ENCODE measurements around the gene YWHAG. TPM values are rescaled to one million over a fixed set of nuclear protein-coding genes. Genes with fewer than 3 reads are reported as not detected.
"Not testable (repeated sequence)": the region's sequence is repeated elsewhere in the genome, so short reads cannot be mapped to it uniquely, and the experiment has no call there.

The YWHAG gene
- total RNA-seq, 1 experiment from 2014 or later = 113 TPM

DNA sequence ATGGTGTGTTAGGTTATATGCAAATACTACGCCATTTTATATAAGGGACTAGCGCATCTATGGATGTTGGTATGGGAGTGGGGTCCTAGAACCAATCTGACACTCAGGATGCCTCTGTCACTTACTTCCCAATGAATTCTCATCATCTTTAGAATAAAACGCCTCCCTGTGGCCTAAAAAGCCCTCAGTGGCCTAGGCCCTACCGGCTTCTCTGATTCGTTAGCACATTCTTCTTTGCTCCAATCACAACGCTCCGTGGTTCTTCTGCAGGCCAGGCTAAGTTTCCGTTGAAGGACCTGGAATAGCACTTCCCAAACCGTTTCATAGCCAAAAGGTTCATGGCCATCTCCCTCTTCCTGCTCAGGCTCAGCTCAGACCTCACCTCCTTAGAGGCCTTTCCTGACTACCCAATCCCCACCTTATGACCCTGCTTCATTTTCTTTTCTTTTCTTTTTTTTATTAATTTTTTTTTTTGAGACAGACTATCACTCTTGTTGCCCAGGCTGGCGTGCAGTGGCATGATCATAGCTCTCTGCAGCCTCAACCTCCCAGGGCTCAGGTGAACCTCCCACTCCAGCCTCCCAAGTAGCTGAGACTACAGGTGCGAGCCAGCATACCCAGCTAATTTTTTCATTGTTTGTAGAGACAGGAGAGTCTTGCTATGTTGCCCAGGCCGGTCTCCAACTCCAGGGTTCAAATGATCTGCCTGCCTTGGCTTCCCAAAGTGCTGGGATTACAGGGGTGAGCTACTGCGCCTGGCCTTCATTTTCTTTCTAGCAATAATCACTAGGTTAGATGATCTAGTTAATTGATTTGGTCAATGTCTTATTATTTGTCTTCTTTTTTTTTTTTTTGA is 24.5 kb upstream of the YWHAG start:
- DNase-seq (ENCODE audit: low spot score) = no peak
- in situ Hi-C loops (cut with HindIII; ENCODE audit: low sequenced_read_pairs) = no loop called here

DNA sequence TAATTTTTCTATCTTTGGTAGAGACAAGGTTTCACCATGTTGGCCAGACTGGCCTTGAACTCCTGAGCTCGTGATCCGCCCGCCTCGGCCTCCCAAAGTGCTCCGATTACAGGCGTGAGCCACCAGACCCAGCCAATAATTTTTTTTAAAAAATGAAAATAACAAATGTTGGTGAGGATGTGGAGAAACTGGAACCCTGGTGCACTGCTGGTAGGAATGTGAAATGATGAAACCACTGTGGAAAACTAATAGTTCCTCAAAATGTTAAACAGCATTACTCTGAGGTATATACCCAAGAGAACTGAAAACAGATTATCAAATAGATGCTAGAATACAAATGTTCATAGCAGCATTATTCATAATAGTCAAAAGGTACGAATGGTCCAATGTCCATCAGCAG is 23.0 kb upstream of the YWHAG start:
- no peak for DNase-seq (ENCODE audit: low spot score)
- in situ Hi-C loops (cut with HindIII; ENCODE audit: low sequenced_read_pairs) = no loop called here

DNA sequence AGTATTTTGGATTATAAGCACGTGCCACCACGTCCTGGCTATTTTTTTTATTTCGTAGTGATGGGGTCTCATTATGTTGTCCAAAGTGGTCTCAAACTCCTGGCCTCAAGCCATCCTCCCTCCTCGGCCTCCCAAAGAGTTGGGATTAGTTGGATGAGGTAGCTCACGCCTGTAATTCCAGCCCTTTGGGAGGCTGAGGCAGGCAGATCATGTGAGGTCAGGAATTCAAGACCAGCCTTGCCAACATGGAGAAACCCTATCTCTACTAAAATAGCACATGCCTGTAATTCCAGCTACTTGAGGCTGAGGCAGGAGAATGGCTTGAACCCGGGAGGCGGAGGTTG is 21.8 kb upstream of the YWHAG start:
- no peak for DNase-seq (ENCODE audit: low spot score)
- in situ Hi-C loops (cut with HindIII; ENCODE audit: low sequenced_read_pairs) = no loop called here

DNA sequence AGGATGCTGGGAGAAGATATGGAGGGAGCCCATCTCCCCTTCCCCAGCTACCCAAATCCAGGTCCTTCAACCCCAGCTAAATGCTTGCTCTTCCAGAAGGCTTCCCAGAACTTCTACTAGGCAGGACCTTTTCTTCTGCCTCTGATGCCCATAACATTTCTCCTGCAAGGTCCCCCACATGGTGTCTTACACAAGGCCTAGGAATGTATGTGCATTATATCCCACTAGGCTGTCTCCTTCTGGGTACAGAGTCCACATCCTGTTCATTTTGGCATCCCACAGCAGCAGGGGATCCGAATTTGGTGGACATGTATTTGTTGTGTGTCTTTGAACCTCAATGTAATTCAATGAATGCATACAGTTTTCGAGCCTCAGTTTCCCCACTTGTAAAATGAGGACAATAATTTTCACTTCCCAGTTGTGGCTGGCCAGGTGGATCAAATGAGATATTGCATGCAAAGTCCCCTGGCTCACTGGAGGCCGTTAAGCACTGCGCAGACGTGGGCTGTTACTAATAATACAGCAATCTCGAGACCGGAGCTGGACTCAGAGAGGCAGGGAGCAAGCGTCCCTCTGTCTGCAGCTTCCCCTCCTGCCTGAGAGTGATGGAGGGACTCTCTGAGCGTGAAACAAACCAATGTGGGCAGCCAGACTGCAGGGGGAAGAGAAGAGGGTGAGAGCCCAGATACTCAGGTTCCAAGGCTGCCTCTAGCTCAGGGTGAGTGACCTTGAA is 18.6 kb upstream of the YWHAG start:
- in situ Hi-C loops (cut with HindIII; ENCODE audit: low sequenced_read_pairs) = no loop called here
- no peak for DNase-seq (ENCODE audit: low spot score)

DNA sequence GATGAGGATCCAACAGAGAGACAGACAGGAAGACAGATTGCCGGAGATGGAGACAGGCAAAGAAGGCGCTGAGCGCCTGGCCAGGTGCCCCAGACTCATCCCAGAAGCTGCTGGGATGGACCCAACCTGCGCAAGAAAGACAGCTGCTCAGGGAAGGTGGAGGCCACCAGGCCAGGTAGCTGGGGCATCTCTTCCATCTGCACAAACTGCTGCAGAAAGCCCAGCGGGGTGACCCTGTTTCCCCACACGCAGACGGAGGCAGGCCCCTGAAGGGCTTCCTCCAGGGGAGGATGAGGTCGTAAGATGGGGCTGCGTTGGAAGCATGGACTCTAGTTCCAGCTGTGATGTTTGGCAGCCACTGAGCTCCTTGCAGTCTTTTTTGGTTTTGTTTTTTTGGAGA is 16.5 kb upstream of the YWHAG start:
- DNase-seq (ENCODE audit: low spot score) = no peak
- in situ Hi-C loops (cut with HindIII; ENCODE audit: low sequenced_read_pairs) = no loop called here

DNA sequence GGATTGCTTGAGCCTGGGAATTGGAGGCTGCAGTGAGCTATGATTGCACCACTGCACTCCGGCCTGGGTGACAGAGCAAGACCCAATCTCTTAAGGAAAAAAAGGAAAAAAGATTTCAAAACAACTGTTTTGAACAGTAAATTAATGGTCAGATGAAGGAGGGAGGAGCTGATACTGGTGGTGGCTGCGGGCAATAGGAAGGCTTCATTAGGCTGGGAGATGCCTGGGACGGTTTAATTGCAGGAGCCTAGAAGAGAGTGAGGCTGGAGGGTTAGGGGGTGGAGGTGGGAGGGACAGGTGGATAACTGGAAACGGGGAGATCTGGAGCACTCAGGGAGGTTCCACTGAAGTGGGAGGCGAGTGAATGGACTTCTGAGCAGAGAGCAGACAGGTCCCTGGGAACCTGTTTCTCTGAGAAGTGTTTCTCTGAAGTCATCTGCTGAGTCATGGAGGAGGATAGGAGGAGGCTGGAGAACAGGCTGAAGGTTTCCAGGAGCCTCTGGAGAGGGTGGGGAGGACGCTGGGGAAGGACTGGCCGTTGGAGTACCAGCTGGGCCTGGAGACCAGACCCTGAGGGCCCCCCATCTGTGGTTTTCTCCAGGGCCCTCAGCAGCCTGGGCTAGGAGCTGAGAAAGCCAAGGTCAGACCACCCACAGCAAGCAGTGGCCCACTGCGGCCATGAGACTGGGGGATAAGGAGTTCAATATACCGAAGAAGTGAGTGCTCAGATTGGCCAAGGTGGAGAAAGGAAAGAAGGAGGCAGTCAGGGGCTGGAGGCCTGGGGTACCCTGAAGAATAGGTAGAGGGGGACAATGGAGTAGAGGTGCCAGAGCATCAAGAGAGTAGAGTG is 14.4 kb upstream of the YWHAG start:
- in situ Hi-C loops (cut with HindIII; ENCODE audit: low sequenced_read_pairs) = no loop called here
- no peak for DNase-seq (ENCODE audit: low spot score)

DNA sequence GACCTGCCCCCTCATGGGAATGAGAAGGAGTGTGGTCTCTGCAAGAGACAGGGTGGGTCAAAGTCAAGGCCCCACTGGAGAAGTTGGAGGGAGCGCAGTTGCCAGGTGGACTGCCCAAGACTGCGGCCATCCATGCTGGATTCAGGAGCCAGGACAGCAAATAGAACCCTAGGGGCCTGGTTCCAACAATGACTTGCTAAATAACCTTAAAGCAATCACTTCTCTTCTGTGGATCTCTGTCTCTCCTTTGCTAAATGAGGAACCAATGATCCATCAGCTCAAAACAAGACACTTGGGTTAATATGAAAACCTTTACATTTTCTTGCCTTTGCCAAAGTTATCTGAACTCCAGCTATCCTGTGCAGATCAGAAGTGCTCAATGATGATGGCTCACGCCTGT is 12.6 kb upstream of the YWHAG start:
- in situ Hi-C loops (cut with HindIII; ENCODE audit: low sequenced_read_pairs) = no loop called here
- no peak for DNase-seq (ENCODE audit: low spot score)

DNA sequence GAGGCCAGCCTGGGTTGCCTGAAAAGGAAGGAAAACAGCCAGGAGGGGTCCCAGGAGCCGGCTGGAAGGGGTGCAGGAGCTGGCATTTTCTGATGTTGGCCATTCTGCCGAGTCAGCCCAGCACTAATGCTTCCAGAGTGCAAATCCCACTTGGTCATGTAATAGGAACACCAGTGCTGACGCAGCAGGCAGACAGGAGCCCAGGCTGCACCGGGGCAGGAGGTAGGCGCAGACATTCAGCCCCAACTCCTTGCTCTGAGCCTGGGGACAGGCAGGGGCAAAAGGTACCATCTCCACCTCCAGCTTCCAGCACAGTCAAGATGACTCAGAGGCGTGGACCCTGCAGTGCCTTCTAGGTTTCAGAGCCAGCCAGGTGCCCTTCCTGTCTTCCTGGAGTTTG is 10.2 kb upstream of the YWHAG start:
- no peak for DNase-seq (ENCODE audit: low spot score)
- in situ Hi-C loops (cut with HindIII; ENCODE audit: low sequenced_read_pairs) = no loop called here

DNA sequence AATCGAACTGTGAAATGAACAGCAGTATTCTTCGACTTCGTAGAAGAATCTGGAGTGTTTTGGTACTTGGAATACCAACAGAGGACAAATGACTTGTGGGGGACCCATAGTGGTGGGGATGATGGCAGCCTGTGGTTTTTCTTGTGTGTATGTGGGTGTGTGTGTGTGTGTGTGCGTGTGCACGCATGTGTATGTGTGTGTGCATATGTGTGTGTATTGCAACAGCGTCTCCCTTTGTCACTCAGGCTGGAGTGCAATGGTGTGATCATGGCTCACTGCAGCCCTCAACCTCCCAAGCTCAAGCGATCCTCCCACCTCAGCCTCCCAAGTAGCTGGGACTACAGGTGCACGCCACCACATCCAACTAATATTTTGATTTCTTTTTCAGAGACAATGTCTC is 9.4 kb upstream of the YWHAG start:
- in situ Hi-C loops (cut with HindIII; ENCODE audit: low sequenced_read_pairs) = no loop called here
- DNase-seq (ENCODE audit: low spot score) = no peak

DNA sequence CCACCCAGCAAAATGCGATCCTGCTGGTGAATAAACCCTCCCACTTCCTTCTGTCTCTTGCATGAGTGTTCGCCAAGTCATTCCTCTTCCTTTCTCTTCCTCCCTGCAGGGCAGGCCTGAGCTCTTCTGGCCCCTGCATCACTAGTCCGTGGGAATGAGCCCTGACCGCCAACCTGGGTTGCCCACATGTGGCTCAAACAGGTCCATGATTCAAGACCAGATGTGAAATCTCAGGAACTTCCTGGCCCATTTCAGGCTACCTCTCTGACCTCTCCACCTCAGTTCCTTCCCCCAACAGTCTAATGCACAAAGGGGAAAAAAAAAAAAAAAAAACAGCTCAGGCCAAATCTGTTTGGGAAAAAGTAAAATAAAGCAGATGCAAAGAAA is 5.4 kb upstream of the YWHAG start:
- DNase-seq (ENCODE audit: low spot score) = no peak
- in situ Hi-C loops (cut with HindIII; ENCODE audit: low sequenced_read_pairs) = no loop called here

DNA sequence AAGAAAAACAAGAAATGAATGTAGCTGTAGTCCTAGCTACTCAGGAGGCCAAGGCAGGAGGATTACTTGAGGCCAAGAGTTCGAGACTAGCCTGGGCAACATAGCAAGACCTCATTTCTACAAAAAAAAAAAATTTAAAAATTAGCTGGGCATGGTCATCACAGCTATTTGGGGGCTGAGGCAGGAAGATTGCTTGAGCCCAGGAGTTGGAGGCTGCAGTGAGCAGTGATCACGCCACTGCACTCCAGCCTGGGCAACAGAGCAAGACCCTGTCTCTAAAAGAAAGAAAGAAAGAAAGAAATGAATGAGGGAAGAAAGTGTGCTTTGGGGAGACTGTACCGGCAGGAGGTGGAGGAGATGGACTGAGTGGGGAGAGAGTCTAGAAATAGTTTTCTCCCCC is 5.0 kb upstream of the YWHAG start:
- in situ Hi-C loops (cut with HindIII; ENCODE audit: low sequenced_read_pairs); DNase-seq (ENCODE audit: low spot score): not testable (repeated sequence)

DNA sequence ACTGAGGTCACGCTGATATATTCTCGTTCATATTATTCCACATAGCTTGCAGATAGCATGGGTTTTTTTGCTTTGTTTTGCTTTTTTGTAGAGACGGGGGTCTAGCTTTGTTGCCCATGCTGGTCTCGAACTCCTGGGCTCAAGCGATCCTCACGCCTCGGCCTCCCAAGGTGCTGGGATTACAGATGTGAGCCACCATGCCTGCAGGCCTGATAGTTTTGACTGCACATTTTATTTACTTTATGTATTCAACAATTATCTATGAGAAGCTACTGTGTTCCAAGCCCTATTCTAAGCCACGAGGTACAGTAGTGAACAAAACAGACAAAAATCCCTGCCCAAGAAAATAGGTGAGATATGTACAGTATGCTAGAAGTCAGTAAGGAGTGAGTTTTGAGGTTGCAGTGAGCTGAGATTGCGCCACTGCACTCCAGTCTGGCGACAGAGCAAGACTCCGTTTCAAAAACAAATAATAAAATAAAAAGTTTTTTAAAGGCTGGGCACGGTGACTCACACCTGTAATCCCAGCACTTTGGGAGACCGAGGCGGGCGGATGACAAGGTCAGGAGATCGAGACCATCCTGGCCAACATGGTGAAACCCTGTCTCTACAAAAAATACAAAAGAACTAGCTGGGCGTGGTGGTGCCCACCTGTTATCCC is 1.3 kb upstream of the YWHAG start:
- DNase-seq (ENCODE audit: low spot score) = no peak
- in situ Hi-C loops (cut with HindIII; ENCODE audit: low sequenced_read_pairs) = no loop called here

DNA sequence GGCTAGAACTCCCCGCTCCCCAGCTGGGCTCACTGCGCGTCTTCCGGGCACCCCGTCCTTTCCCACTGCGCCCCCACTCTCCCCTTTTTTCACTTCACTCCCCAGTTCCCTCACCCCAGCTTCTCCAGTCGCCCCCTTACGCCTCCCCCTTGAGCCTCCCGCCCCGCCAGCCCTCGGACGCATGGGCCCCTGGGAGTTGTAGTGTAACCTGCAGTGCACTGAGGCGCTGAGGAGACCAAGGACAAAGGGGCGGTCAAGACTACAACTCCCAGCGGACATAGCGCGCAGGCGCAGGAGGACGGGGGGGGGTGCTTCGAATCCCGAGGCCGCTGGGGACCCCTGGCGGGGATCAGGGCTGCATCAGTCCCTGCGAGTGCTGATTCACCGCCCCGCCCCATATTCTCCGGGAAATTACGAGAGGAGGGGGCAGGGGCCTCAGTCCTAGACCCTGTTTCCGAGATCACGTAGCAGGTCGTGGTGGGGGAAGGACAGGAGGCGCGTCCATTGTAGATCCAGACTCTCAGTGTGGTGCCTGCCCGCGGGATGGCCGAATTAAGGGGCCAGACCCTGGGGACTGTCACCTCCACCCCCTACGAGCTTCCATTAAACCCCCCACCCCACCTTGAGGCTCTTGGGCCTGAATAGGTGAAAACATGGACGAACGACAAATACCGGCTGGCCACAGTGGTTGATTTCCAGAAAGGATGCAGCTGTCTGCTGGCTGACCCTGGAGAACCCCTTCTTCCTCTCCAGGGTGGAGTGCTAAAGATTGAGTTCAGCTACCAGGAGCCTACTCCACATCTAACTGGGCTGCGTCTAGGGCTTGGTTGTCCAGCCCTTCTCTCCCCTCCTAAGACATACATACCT is 553 bp upstream of the YWHAG start:
- in situ Hi-C loops (cut with HindIII; ENCODE audit: low sequenced_read_pairs) = no loop called here

DNA sequence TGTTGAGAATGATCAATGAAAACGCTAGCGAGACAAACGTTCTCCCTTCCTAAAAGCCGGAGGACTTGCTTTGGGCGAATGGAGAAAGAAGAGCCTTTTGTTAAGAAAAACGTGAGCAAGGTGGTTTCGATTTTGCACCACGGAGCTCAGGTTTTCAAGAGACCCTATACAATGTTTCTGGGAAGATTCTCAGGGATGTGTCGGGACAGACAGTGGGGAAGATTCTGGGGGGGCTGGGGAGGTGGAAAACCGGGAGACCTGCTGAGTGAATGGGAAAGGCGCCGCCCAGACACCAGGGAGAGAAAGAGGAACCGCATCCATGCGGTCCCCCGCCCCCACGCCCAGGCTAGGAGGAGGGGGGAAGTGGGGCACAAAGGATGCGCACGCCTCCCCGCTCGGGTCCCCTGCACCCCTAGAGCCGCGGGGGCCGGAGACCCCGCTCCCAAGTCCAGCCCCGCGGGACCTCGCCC is 745 bp downstream of the YWHAG start:
- in situ Hi-C loops (cut with HindIII; ENCODE audit: low sequenced_read_pairs) = no loop called here
- DNase-seq (ENCODE audit: low spot score) = peak; percentile 51

More for the DNA sequence above, 553 bp upstream of the YWHAG start:
- DNase-seq (ENCODE audit: low spot score) = peak; percentile 99

DNA sequence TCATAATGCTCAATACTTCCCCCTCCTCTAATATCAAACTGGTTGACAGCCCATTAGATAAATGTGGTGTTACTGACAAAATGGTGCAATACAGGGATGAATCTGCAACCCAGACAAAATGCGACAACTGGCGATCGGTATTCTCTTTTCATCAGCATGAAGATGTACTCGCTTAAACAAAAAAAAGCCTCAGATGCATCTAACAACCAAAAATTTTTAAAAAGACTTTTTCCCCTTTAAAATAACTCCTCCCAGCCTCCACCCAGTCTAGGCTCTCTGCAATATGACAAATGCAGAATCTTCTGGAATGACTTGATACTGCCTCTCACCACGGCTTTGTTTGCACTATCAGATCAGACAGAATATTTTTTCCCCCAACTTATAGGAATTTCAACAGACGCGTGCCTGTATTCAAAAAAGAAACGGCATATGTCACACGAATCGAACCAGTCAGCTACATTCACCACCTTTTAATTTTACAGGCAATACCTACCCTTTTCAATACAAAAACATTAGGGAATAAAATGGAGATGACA is 1.2 kb downstream of the YWHAG start:
- peak; percentile 24 for DNase-seq (ENCODE audit: low spot score)
- in situ Hi-C loops (cut with HindIII; ENCODE audit: low sequenced_read_pairs) = no loop called here

DNA sequence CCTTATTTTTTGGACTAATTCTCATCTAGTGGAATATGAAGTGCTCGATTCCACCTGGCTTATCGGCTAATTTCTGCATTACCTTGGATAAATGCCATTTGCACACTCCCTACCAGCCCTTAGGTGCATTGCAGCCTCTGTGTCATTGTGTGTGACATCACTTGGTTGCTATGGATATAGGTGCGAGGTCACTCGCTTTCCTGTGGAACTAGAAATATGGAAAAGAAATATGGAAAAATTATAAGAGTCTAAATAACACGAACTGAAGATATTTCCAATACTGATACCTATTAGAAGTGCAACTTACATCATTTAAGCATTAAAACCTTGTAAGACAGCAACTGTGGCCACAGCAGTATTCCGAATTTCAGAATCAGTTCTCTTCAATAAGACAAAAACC is 2.0 kb downstream of the YWHAG start:
- no peak for DNase-seq (ENCODE audit: low spot score)
- in situ Hi-C loops (cut with HindIII; ENCODE audit: low sequenced_read_pairs) = no loop called here

DNA sequence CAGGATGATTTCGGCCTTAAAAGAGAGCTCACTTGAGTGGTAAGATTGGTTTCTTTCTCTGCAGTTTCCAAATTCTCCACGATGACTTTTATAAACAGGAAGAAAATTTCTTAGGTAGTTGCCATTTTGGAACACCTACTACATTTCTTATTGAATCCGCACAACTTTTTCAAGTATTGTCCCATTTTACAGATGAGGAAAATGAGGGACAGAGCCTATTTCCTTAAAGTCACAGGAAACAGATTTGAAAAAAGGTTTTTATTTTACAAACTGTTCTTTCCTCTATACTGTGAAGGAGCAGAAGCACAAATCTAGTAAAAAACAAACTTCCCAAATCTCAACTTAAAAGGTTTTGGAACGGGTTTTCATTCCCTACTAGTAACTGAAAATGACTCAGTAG is 2.7 kb downstream of the YWHAG start:
- DNase-seq (ENCODE audit: low spot score) = no peak
- in situ Hi-C loops (cut with HindIII; ENCODE audit: low sequenced_read_pairs) = no loop called here

DNA sequence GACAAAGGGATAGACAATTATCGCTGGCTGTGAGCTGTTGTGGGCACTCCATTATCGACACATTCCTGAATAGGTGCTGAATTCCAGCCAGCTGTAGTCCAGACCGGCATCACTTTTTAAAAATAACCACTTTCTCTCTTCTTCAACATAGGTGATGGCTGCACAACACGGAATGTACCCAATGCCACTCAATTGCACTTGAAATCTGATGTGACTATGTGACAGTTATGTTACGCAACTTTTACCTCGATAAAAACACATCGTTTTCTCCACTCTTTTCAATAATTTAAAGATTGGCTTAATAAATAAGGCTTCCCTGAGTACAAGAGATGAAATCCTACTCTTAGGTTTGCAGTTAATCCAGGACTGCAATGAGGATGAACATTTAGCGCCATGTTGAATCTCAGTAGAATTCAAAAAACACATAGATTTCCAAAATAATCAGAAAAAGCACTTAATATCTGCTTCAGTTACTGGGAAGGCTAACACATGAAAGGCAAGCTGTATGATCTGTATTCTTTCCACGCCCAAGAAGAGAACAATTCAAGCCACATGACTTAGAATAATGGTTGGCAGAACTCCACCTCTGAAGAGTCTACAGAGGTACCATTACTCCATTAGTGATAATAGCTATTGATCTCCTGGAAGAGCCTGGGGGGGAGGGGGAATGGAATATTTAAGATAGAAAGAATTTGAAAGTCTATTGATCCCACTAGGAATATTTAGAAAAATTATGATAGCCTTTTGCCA is 3.6 kb downstream of the YWHAG start:
- DNase-seq (ENCODE audit: low spot score) = no peak
- in situ Hi-C loops (cut with HindIII; ENCODE audit: low sequenced_read_pairs) = no loop called here

Data from G401 (cell line).